Activated gamma-delta T cell treated with anti-CD3 and anti-CD28 coated beads, Interleukin-2, amount 50 U/mL, for 16 hours (primary cell): Measurements from ENCODE around the gene DNALI1.

Experiments used
- DNase-seq: peaks from one replicate; pipeline ENCODE4 v3.0.0-alpha.2; 2020; ENCODE audit warnings: low read depth

Gene DNALI1

GRCh38 chr1:37601441-37601840, 44.7 kb downstream of the DNALI1 start:
- DNase-seq, result no peak

- peak; percentile 7 for DNase-seq
These were observed 46.3 kb downstream of the DNALI1 start for GRCh38 chr1:37602750-37603694.

GRCh38 chr1:37605061-37605650, 48.4 kb downstream of the DNALI1 start:
- DNase-seq, result no peak

GRCh38 chr1:37605806-37606474, 49.2 kb downstream of the DNALI1 start:
- no peak for DNase-seq

- DNase-seq, result no peak
These were observed 49.9 kb downstream of the DNALI1 start for GRCh38 chr1:37606481-37607263.

GRCh38 chr1:37609002-37609401, 52.3 kb downstream of the DNALI1 start:
- DNase-seq, result no peak

GRCh38 chr1:37609994-37610393, 53.3 kb downstream of the DNALI1 start:
- DNase-seq, result no peak

- DNase-seq, result no peak
These were observed 55.4 kb downstream of the DNALI1 start for GRCh38 chr1:37612186-37612585.

GRCh38 chr1:37614105-37614504, 57.4 kb downstream of the DNALI1 start:
- no peak for DNase-seq

GRCh38 chr1:37616330-37616729, 59.6 kb downstream of the DNALI1 start:
- DNase-seq, result no peak
